ENCODE data around the gene PHF13.
A peak's percentile ranks its signal among the peaks of the same experiment; 100 is the strongest.
"Not testable (repeated sequence)": the region's sequence is repeated elsewhere in the genome, so short reads cannot be mapped to it uniquely, and the experiment has no call there.

PHF13 gene

DNA sequence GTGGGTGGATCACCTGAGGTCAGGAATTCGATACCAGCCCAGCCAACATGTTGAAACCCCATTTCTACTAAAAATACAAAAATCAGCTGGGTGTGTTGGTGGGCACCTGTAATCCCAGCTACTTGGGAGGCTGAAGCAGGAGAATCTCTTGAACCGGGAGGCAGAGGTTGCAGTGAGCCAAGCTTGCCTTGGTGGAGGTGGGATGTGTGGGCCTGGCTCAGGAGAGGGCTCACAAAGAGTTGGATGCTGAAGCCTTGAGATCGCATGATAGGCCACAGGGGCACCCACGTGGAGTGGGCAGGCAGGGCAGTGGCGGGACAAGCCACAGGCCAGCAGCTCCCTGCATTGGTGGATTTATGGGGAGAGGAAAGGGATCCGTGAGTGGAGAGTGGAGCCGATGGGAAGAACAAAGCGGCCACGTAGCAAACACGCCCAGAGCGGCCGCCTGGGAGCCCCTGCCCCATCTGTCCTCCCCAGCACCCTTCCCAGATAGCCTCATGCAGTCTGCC lies 15.5 kb downstream of the PHF13 start:
- DNase-seq: no peak

DNA sequence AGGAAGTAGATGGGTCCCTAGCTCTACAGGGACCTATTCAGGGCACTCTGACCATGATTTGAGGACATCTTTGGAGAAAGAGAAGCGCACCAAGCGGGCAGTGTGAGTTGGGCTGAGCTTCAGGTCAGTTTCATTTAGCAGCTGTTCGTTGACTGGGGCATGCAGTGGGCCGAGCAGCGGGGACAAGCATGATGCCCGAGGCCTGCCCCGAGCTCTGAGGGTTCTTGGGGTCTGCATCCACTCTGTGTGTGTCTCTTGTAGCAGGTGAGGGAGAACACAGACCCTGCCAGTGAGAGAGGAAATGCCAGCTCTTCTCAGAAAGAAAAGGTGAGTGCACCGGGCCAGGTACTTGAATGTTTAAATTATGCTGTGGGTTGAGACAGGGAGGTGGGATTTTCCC lies 16.5 kb downstream of the PHF13 start:
- no peak for DNase-seq

- DNase-seq: no peak
Observed at GRCh38 chr1:6631058-6631457, 17.5 kb downstream of the PHF13 start.

DNA sequence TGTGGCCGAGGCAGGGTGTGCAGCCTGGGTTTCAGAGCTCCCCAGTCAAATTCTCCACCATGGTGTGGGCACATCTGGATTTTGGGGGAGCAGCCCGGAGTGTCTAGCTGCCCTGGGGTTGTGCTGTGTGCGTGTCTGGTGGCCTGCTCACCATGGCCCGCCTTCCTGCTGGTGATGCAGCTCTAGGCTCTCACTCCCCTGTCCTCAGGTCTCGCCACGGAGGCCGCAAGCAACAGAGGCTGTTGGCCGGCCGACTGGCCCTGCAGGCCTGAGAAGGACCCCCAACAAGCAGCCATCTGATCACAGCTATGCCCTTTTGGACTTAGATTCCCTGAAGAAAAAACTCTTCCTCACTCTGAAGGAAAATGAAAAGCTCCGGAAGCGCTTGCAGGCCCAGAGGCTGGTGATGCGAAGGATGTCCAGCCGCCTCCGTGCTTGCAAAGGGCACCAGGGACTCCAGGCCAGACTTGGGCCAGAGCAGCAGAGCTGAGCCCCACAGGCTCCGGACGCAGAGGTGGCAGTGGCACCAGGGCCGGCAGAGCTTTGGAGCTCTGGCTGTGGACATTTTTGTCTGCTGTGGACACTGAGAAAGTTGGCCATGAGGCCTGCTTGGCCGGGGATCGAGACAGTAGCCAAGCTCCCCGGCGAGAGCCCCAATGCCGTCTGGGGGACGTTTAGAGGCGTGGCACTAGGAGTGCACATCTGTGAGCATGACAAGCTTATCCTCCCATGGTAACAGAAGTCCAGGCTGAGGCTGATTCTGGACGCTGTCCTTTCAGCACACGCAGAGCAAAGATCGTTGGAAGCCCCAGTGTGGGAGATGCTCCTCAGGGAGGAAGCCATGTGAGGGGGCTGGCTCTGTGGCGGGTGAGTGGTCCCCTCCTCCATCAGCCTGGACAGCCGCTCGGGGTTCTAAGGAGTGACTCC lies 19.3 kb downstream of the PHF13 start:
- no peak for DNase-seq

- DNase-seq: peak in 2 of 14 donors; percentile 10 to 17
Observed at GRCh38 chr1:6634371-6635052, 21.0 kb downstream of the PHF13 start.

- DNase-seq: no peak
Observed at GRCh38 chr1:6635161-6635909, 21.8 kb downstream of the PHF13 start.

DNA sequence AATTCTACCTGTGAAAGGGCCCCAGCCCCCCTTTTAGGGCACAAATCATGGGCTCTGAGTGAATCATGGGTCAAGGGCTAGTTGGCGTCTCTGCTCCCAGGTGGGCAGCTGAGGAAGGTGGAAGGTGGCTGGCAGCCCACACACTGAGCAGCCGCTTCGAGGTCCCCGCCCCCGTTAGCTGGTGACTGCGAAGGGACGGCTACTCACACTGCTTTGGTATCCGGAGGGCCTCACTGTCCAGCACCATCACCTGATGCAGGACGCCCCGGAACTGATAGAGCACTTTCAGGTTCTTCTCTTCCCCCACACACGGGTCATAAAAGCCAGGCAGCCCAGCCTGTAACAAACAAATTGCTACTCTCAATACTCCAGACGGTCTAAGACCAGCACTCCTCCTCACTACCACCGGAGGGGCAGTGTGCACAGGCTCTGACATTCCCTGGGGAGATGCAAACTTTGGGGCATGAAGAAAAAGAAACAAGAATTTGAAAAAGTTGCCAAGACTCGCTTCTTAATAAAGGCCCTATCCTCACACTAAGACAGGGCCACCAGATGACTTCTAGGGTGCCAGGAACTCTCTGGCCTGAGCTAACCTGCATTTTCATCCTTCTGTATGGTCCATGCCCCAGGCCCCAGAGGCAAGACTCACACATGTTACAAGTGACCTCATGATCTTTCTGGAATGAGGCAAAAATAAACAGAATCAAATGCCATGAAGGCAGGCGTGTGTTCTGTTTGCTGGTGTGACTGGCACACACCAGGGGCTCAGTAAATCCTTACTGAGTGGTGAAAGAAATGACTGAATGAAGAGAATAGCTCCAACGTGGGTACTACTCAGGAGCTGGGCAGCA lies 22.6 kb downstream of the PHF13 start:
- DNase-seq: no peak

GRCh38 chr1:6636778-6637177 lies 23.2 kb downstream of the PHF13 start:
- DNase-seq: not testable (repeated sequence)

- no peak for DNase-seq
Observed at GRCh38 chr1:6637770-6638169, 24.2 kb downstream of the PHF13 start.

GRCh38 chr1:6638226-6638625 lies 24.7 kb downstream of the PHF13 start:
- DNase-seq: peak in 8 of 14 donors; percentile 4 to 66 (median 16)

- DNase-seq: not testable (repeated sequence)
Observed at GRCh38 chr1:6640867-6641266, 27.3 kb downstream of the PHF13 start.

DNA sequence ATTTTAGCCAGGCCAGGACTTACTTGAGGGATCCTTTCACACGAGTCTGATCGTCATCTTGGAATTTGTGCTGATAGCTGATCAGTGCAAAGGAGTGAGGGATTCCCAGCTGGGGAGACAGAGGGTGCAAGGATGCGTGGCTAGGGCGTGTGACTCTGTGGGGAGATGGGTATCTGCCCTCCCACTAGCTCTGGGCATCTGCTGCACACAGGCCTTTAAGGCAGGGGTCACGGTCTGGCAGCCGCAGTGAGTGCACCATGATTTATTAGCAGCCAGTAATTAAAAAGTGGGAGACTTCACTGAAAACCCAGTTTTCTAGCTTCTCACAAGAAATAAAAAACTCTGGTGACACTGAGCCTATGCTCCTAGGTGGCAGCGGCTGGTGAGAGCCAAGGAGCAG lies 31.5 kb downstream of the PHF13 start:
- no peak for DNase-seq

- peak in 1 of 14 donors; percentile 3 for DNase-seq
Observed at GRCh38 chr1:6646499-6647148, 33.1 kb downstream of the PHF13 start.

DNA sequence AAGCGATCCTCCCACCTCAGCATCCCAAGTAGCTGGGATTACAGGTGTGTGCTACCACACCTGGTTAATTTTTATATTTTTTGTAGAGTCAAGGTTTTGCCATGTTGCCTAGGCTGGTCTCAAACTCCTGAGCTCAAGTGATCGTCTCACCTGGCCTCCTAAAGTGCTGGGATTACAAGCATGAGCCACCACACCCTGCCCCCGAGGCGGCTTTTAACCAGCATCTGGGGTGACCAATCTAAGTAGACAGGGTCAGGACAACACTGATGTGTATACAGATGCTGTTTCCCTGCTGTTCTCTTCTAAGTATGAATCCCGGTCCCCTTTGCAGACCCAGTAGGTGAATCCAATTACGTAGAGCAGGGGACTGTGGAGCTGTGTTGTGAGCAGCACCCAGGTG lies 35.0 kb downstream of the PHF13 start:
- DNase-seq: no peak

DNA sequence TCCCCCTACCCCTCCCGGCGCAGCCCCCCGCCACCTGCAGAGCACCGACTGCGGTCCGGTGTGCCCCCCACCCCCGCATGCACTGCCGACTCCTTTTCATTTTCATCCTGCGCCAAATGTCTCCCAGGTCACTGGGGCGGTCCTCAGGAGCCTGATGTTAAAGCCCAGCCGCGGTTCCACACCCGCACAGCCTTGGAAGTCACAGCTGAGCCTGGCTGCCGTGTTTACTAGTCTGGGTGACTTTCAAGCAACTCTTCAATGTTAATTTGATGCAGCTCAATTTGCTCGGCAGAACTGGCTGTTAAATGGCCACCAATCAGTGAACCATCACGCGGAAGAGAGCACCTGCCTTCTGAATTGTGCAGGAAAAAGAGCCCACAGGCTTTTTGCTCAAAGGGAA lies 38.4 kb downstream of the PHF13 start:
- DNase-seq: no peak

- DNase-seq: no peak
Observed at GRCh38 chr1:6652986-6653385, 39.5 kb downstream of the PHF13 start.

DNA sequence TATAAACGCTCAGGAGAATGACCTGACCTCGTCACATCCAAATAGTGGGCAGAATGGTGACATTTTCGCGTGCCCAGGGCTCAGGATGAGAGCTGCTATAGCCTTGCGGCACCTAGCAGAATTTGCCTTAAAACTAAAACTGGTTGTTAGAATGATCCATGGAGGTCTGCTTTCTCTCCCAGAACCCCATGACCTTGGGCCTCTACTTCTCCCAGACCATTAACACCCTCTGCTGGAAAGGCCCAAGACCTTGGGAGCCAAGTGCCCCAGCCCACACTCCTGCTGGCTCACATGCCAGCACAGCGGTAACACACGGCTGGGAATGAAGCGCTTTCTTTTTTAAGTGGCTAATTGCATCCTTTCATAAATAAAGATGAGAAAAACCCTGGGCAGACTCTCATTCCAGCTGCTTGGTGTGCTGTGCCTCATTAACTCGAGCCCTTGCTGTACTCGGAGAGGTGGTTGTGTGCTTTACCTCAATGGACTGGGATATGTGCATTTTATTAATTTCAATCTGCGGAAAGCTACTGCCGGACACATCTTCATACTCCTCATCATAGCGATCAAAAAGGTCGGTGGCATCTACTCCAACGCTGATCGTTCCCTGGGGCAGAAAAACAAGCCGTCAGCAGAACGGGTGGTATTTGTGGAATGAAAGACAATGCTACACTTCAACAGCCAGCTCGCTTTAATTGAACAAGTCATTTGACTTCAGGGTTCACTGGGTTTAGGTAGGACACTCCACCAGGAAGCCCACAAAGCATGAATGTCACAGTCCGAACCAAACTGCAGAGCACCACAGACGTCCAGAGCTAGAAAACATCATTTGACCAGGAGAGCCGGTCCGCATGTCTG lies 40.1 kb downstream of the PHF13 start:
- DNase-seq: no peak

DNA sequence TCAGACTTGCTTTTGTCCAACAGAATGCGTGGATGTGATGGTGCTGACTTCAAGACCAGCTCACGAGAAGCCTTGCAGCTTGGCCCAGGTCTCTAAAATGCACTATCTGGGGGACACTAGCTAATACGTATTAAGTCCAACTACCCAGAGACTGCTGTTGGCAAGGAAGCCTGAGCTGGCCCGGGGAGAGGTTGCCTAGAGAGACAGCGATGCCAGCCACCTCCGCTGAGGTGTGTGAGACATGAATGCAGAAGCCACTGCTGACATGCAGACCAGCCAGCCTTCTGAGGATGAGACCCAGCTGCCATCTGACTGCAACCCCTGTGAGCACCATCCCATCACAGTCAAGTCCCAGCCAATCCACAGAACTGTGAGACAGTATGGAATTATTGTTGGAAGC lies 43.6 kb downstream of the PHF13 start:
- DNase-seq: no peak

GRCh38 chr1:6658359-6659060 lies 45.0 kb downstream of the PHF13 start:
- no peak for DNase-seq
